GM19099 (cell line): Measurements from ENCODE around the gene SDK2.

Experiments used
- POLR2A ChIP-seq: IDR thresholded peaks from 3 replicates; pipeline ENCODE4 v1.6.1; 2011; ENCODE audit warnings: low read depth; ENCODE audit not compliant: insufficient read length; ENCODE audit errors: extremely low read depth

SDK2 gene

DNA sequence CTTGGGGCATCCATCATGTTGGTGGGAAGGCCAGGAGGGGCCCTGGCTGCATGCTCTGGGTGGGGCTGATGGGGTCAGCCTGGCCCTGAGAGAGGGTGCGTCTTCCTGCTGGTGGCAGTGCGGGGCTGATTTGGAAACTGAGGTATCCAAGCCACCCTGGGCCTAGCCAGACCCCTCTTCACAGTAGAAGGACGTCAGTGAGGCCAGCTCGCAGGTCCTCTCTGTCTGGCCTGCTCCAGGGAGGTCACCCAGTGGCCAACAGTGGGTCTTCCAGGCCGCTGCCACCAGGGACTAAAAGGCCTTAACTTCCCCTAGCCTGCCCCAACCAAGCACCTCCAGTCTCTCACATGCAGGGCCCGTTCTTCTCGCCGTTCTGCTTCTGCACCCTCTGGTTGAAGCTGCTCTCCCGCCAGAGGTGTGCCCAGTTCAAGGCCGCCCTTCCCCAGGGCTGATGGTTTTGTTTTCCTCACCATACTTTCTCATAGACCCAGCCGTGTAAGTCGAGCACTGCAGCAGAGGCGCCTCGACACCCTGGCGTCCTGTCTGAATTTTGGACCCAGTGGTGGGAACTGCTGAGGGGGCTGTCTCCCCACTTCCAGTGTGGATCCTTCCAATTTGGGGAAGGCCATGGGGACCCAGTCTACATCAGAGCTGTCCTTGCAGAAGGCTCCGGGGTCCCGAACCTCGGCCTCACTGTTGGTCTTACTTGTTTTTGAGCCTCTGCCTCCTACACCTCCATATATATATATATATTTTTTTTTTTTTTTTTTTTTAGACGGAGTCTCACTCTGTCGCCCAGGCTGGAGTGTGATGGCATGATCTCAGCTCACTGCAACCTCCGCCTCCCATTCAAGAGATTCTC is 289.6 kb downstream of the SDK2 start:
- TF ChIP-seq POLR2A: no peak

DNA sequence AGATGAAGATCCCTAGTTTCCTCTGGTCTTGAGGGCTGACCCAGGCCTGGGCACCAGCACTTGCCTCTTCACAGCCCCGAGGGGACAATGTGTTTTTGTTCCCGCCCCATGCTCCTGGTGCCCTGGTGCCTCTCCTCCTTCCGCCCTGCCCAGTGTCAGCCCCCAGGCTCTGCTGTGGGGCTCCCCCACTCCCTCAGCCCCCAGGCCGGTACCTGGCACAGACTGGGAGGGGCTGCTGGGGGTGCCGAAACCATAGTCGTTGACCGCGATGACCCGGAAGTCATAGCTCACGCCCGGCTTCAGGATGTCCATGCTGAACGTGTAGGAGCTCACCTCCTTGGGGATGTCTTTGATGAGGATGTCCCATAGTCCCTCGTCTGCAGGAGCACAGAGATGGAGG is 292.0 kb downstream of the SDK2 start:
- no peak for TF ChIP-seq POLR2A

- no peak for TF ChIP-seq POLR2A
These were observed 292.5 kb downstream of the SDK2 start for GRCh38 chr17:73351764-73352163.

DNA sequence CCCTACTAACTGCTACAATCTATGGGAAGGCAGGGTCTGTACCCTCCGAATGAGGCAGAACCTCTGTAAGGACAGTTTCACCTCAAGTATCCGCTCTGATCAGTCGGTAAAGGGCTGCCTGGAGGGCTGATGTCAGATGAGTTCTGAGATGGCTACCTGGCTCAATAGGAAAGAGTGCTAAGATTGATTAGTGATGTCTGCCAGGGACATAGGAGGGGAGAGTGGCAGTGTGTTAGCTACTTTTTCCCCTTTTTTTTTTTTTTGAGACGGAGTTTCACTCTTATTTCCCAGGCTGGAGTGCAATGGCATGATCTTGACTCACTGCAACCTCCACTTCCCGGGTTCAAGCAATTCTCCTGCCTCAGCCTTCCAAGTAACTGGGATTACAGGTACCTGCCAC is 293.4 kb downstream of the SDK2 start:
- no peak for TF ChIP-seq POLR2A

GRCh38 chr17:73349647-73350046 is 294.6 kb downstream of the SDK2 start:
- no peak for TF ChIP-seq POLR2A

DNA sequence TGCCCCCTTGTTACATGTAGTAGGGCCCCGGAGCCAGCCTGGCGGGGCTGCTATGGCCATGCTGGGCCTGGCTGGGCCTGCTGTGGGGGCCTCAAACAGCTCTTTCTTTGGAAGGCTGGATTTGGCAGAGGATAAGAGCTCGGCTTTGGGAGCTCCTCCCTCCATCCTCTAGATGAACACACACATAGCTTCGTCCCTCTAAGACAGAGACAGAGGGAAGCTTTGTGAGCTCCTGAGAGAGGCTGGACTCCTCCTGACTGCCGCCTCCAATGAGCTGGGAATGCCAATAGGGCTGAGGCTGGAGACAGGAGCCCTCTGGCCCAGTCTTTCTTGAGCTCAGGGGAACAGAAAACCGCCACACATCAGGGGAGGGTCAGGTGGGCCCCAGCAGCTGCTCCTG is 295.1 kb downstream of the SDK2 start:
- no peak for TF ChIP-seq POLR2A

GRCh38 chr17:73348829-73349095 is 295.5 kb downstream of the SDK2 start:
- no peak for TF ChIP-seq POLR2A

- no peak for TF ChIP-seq POLR2A
These were observed 296.0 kb downstream of the SDK2 start for GRCh38 chr17:73348018-73348828.

GRCh38 chr17:73347351-73347750 is 296.9 kb downstream of the SDK2 start:
- no peak for TF ChIP-seq POLR2A

DNA sequence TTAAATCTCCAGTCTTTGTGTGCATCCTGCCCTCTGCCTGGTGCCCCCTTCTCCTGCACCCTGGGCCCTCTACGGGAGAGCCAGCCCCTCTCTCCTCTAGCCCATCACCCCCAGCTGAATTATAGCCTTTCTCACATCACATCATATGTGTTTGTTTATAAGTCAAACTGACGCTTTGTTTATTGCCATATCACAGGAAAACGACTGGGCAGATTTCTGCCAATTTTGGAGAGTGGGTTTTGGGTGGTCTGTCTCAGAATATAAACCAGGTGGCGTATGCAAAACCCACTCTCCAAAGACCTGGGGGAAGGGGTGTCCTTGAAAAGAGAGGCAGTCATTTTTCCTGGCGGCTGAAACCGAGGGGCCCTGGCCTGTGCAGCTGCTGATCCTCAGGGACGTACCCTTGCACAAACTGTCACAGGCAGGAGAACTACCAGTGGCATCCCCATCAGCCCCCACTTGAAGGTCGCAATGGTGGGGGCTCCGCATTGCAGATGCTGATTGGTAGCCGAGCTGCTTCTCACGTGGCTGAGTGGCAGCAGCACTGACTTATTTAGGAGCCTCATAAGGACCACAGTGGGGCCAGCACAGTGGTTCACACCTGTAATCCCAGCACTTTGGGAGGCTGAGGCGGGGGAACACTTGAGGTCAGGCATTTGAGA is 297.6 kb downstream of the SDK2 start:
- TF ChIP-seq POLR2A: no peak

DNA sequence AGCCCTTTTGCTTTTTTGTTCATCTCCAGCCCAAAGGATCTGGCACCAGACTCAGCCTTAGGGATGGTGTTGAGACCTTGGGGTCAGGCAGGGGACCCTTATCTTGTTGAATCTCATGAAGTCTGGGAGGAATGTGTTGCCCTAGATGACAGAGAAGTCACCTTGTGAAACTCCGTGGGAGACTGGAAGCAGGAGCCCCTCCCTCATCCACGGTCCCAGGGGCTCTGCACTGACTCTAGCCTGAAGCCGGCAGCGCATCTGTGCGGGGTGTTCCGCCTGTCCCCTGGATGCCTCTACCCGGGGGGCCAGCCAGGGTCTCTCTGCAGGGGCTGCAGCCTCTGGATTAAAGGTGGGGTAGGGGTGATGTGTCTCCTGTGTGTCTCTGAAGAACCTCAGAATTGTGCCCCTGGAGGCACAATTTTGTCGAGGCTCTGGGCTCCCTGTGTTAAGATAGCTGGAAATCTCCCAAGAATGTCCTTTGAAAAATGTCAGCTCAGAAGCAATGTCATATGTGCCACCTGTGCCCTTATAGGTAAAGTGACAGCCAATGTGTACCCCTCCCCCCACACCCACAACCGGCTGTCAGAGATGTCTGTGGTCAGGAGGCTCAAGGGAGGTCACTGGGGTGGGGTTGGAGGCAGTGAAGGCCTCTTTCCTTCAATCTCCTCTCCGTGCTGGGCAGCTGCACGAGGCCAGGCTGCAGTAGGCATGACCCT is 300.3 kb downstream of the SDK2 start:
- no peak for TF ChIP-seq POLR2A

GRCh38 chr17:73343168-73343634 is 301.0 kb downstream of the SDK2 start:
- no peak for TF ChIP-seq POLR2A

DNA sequence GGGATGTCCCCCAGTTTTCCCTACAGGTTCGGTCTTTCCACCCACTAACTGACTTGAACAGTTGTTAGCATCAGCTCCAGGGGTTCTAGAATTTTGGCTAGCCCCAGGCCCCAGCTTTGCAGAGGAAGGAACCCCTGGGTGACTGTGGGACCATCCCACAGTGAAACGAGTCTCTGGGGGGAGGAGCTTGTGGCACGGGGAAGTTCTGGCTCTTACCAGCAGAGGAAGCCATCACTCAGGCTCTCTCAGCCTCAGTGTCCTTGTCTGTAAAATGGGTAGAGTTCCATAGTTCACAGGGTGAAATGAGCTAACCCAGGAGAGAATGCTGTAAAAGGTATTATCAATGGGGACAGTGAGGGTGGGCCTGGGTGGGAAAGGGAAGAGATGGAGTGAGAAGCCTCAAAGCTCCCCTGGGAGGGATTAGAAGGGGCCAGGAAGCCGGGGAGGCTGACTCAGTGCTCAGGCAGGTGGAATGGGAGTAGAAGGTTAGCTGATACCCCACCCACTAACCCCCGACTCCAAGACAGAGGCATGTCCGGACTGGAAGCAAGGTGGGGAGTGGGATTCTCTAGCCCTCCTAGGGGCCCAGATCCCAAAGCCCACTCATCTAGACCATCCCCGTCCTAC is 301.6 kb downstream of the SDK2 start:
- TF ChIP-seq POLR2A: no peak

DNA sequence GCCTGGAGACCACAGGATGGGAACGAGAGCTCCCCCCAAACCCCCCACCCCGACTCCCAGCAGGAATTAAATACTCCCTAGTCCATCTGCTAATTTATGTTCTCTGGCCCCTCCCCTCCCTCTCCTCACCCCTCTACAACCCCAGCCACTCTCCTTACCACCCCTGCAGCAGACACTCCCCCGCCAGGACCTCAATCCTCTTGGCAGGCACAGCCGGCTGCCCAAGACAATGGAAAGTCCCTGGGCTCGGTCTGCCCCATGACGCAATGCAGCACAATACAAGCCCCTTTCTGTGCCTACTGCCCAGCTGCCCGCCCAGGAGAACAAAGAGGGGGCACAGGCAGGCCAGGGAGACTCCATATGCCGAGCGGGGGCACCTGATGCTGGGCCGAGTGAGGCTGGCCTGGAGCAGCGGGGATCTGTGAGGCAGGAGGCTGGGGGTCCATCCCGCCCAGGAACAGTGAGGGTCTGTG is 302.2 kb downstream of the SDK2 start:
- TF ChIP-seq POLR2A: no peak

DNA sequence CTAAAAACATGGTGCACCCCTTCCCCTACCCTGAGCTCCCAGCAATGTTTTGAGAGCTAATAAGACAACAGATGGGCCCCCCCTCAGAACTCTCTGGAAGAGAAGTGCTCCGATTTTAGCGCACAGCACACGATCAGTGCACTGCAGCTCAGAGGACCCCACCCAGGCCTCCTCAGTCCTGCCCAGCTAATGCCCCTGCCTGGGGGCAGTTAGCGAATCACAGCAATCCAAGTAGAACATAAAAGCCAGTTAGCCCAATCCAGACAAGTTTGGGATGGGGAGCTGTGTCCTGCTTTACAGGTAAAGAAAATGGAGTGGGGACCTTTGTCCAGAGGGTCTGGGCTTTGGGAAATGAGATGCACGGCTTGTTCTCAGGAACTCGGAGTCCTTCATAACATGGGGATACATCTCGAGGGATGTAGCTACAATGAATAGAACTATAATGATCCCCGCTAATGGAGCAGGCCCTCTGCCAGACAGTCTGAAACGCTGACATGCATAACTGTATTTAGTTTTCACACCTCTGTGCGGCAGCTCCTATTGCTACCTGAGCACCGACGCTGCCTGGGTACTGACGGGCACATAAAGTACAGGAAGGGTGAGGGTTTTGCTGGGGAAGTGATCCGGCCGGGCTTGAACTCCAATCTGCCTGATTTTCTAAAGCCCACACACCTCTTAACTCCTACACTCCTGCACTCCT is 302.7 kb downstream of the SDK2 start:
- no peak for TF ChIP-seq POLR2A
